Activated naive CD4-positive, alpha-beta T cell treated with anti-CD3 and anti-CD28 coated beads, Interleukin-2, amount 50 U/mL, for 72 hours (primary cell): ENCODE results near the gene WAPL. TPM values are rescaled to one million over a fixed set of nuclear protein-coding genes. Genes with fewer than 3 reads are reported as not detected.

Experiments
- ATAC-seq, 2 donors: fragments of 150-1000 bp; cut with Tn5 transposase; 2 replicates each; pipeline ENCODE4 v1.10.0; 2021; ENCODE audit warnings: mild to moderate bottlenecking in 2 of 2, moderate library complexity in 2 of 2
- DNase-seq, 2 donors: peaks; one replicate each; pipeline ENCODE4 v3.0.0; 2021 to 2022; ENCODE audit warnings: low spot score in 2 of 2
- H3K27ac Mint-ChIP-seq, 2 donors: one replicate each; pipeline ENCODE4 v1.8.0; 2022; ENCODE audit warnings: mild to moderate bottlenecking in 2 of 2, mixed read lengths in 2 of 2
- H3K36me3 Mint-ChIP-seq, 2 donors: one replicate each; pipeline ENCODE4 v1.8.0; 2022; ENCODE audit warnings: mixed read lengths in 2 of 2
- H3K9me3 Mint-ChIP-seq, 2 donors: one replicate each; pipeline ENCODE4 v1.8.0; 2022; ENCODE audit warnings: mixed read lengths in 2 of 2
- total RNA-seq, 2 donors: library from RNA; stranded (reverse); gene quantifications; one replicate each; pipeline ENCODE4 v1.2.3, GENCODE V29; 2022

The WAPL gene
- total RNA-seq, 2 donors from 2014 or later: 46.0 to 46.5 TPM

DNA sequence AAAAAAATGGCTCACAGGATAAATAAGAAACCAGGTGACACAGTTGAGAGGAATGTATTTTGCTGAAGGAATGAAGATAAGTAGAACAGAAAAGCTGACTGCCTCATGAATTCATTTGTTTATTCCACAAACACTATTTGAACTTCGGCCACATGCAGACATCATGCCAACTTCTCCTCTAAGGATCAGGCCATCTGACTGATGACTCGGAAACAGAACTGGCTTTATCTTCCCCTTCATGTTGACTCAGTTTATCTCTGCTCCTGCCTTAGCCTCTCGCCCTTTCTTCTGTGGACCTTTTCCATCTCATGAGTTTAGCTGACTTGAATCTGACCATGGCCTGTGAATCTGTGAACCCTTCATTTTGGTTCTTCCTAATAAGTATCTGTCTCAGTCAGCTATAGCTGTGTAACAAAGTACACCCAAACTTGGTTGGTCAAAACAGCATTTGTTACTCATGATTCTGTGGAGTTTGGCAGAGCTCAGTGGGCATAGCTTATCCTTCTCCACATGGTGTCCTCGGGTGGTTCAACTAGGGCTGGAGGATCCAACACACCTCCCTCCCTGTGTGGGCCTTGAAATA, 111.0 kb downstream of the WAPL start:
- Mint-ChIP-seq H3K9me3 (peaks cover 8 to 10% of the 10 kb centered on the region in 2 donors), H3K36me3 (peaks cover 7 to 11% of the 10 kb centered on the region in 2 donors), H3K27ac (peak overlapping the region in 1 of 2 donors; percentile 81)
- ATAC-seq (peak in 1 of 2 donors; percentile 32), DNase-seq (no peak)

DNA sequence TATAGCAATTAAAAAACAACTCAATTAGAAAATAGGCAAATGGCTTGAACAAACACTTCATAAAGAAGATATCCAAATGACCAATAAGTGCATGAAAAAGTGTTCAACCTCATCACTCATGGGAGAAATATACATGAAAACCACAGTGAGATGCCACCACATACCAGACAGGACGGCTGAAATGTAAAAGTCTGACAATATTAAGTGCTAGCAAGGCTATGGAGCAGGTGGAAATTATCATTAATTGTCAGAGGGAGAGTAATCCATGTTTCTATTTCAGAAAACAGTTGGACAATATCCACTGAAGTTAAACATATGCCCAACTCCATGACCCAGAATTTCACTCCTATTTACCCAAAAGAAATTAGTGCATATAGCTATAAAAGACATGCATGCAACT, 112.4 kb downstream of the WAPL start:
- Mint-ChIP-seq H3K9me3 (peaks cover 7 to 8% of the 10 kb centered on the region in 2 donors), H3K36me3 (peaks cover 7 to 11% of the 10 kb centered on the region in 2 donors), H3K27ac (no peak overlapping the region)
- DNase-seq: no peak
- no peak for ATAC-seq

DNA sequence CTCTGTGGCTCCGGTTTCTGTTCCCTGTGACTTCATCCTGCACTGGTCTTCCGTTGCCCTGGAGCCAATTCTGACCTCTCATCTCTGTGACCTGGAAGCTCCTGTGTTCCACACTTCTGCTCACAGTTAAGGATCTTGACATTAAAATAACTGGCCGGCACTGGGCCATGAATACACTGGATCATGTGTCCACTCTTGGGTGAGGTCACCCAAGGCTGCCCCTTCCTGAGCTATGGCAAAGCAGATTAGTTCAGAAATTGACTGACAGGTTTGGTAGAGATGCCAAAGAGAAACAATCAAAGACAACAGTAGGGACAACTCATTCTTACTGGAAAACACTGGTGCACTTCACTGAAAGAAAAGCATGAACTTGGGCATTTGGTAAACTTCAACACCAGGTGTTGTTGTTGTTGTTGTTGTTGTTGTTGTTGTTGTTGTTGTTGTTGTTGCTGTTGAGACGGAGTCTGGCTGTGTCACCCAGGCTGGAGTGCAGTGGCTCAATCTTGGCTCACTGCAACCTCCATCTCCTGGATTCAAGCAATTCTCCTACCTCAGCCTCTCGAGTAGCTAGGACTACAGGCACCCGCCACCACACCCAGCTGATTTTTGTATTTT, 118.3 kb downstream of the WAPL start:
- ATAC-seq (no peak), DNase-seq (no peak)
- Mint-ChIP-seq H3K9me3 (no peaks in the 10 kb centered on the region), H3K27ac (no peak overlapping the region), H3K36me3 (no peaks in the 10 kb centered on the region)

DNA sequence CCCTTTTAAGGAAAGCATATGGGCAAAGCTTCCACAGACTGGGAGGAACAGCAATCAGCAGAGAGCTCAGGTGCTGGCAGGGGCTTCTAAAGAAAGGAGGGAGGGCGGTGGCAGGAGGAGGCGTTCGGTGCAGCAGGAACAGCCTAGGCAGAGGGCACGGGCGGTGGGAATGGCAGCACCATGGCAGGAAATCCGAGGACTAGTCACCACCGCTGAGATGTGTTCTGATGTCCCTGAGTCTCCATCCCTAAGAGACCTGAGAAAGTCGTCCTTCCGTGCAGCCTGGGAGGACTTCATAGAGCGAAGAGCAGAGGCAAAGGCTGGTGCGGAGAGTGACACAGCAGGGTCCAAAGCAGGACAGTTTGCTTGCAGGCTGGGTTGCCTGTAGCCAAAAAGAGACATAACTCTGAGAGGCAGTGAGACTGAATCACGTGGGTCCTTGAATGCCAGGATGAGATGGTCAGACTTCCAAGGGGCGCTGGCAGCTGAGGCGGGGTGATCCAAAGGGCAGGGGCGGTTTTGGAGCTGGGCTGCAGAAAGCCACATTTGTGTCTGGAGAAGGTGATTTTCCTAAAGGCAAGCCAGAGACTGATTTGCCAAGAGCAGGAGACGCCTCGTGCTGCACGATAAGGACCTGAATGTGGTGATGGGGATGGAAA, 119.2 kb downstream of the WAPL start:
- Mint-ChIP-seq H3K9me3 (no peaks in the 10 kb centered on the region), H3K27ac (peak overlapping the region in 1 of 2 donors; percentile 70), H3K36me3 (no peaks in the 10 kb centered on the region)
- DNase-seq: no peak
- ATAC-seq: no peak

DNA sequence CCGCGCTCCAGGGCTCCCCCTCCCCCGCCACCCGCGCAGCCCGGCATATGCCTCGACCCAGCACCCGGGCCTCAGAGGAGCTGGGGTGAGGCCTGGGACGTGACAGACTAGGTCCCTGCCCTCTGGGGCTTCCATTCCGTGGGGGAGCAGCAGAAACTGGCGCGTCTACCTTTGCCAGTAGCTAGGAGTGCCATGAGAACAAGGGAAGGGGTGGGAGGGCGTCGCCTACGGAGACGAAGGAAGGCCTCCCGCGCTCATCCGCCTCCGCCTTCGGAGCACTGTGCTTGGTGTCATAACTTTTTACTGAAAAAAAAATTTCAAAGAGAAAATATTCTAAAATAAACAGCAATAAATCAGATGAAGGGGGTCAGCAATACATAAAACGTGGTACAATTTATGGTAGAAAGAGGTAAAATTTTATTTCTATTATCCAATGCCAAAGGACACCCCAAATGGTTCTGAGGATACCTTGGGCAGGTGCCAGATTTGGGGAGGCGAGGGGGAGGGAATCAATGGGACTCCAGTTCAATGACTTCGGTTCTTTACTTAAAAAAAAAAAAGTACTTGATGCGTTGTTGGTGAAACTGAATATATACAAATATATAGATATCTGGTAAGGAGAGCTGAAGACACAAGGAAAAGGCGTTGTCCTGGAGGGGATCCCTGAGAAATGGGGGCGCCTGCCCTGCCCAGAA, 119.9 kb downstream of the WAPL start:
- H3K27ac Mint-ChIP-seq: peak overlapping the region; percentile 88 to 94
- no peaks in the 10 kb centered on the region for H3K9me3 Mint-ChIP-seq
- DNase-seq (peak in 1 of 2 donors; percentile 43), ATAC-seq (no peak)
- no peaks in the 10 kb centered on the region for H3K36me3 Mint-ChIP-seq

DNA sequence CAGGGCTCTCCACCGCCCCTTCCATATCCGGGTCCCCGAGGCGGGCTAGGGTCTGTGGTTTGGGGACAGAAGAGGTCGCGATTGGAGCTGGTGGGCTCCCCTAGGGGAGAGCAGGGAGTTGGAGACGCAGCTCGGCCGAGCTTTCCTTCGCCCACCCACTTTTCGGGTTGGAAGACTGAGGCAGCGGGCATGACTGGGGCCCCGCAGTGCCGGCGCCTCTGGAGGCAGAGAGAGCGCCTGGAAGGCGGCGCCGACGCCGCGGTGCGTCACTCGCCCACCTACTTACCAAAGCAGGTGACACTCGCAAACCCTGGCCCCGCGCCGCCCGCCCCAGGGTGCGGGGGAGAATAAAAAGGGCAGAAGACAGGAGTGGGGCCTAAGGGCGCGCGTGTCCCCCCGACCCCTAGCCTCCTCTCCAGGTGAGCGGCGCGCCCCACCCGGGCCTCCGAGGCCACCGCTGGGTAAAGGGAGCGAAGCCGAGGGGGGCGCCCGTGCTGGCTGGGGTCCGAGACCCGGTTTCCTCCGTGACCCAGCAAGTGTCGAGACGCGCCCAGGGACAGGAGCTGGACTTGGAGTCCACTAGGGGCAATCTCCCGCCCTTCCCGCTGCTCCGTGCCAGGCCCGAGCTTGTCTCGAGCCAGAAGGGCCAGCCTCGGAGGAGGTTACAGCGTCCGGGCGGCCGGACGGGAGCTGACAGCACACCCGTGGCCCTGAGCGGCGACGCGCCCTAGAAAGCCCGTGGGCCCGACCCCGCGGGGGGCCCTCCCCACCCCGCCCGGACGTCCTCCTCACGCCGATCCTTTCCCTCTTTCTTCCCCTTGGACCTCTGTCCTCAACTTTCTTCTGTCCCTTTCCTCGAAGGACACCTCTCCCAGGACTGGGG, 120.6 kb downstream of the WAPL start:
- Mint-ChIP-seq H3K36me3 (no peaks in the 10 kb centered on the region), H3K27ac (peak overlapping the region; percentile 87 to 94), H3K9me3 (no peaks in the 10 kb centered on the region)
- peak; percentile 73 to 83 for DNase-seq
- peak; percentile 67 to 76 for ATAC-seq

DNA sequence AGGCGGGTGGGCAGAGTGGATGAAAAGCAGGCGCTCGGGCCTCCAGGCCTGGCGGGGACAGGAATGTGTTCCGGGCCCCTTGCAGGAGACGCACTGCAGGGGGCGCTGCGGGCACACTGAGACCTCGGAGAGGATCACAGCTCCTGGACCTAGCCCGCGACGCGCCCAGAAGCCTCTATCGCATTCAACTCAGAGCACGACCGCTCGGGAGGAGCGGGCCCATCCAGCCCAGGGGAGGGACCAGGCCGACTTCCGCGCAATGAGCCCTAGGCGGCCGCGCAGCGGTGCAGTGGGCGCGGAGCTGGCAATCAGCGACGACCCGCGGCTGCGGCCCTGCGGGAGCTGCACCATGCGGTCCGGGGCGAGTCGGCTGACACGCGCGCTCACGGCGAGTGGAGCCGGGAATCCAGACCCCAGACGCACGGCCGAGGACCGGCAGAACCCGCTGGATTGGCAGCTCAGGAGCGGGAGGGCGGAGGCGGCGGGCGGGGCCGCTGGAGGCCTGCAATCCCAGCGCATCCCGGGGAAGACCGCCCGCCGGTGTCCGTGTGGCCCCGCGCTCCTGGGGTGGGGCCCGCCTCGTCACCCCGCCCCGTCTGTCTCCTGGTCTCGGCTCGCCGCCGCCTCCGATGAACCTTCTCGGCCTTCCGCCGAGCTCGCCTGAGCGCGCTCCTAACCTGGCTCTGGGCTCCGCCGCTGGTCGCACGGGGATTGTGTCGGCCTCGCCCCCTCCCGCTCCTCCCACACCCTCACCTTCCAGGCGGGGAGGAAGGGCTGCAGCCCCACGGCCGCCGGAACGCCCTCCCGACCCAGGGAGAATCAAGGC, 121.5 kb downstream of the WAPL start:
- no peaks in the 10 kb centered on the region for H3K9me3 Mint-ChIP-seq
- no peaks in the 10 kb centered on the region for H3K36me3 Mint-ChIP-seq
- H3K27ac Mint-ChIP-seq: peak overlapping the region; percentile 87 to 94
- DNase-seq (peak; percentile 94 to 97), ATAC-seq (peak; percentile 88 to 92)

DNA sequence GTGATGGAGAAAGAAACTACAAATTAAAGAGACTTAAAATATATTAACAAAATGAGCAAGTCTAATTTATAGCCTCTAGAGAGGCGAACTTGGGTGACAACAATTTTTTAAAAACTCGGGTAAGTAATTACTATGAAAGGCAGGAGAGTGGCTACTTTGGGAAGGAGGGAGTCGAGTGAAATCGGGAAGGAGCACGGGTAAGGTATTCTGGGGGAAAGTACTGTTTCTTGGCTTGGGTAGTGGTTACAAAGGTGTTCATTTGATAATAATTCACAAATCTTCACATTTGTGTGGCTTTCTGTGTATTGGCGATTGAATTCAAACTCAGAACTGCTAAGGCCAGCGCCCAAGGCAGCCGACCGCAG, 122.1 kb downstream of the WAPL start:
- Mint-ChIP-seq H3K36me3 (no peaks in the 10 kb centered on the region), H3K27ac (peak overlapping the region; percentile 84 to 94), H3K9me3 (no peaks in the 10 kb centered on the region)
- no peak for DNase-seq
- ATAC-seq: no peak

DNA sequence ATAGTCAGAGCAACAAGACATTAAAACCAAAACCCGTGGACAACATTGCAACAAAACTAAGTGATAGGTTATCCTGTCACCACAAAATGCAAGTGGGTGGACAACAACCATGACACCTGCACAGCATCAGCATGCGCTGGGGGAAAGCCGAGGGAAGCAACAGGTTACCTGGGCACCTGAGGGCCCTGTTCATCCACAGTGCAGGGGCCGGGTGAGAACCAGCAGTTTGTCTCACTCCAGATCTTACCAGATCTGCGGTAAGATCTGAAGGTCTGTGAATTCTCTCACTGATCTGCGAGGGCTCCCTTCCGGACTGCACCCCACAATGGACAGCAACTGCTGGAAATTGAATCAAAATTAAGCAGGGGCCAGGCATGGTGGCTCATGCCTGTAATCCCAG, 124.5 kb downstream of the WAPL start:
- DNase-seq (no peak), ATAC-seq (no peak)
- H3K27ac Mint-ChIP-seq: no peak overlapping the region
- H3K36me3 Mint-ChIP-seq: no peaks in the 10 kb centered on the region
- H3K9me3 Mint-ChIP-seq: no peaks in the 10 kb centered on the region

DNA sequence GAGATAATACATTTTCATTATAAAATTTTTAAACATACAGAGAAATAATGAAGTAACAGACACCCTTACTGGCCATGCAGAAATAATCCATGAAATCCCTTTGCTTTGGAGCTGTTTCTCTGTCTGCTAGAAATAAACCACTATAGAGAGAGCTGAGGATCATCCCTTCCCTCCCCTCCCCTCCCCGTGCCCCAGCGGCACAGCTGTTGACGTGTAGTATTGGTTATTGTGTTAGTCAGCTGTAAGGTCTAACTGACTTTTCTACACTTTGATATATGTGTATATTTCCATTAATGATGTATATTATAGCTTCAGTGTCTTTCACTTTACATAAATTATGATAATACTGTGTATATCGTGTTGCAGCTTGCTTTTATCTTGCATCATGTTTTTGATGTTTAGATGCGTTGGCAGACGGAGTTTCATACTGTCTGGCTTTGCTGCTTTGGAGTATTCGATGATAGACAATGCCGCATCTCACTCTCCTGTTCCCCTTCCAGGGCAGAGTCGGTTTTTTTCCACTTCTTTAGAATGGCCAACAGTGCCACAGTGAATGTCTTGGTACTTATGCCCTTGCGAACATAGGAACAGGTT, 127.6 kb downstream of the WAPL start:
- DNase-seq: no peak
- ATAC-seq: peak in 1 of 2 donors; percentile 62
- Mint-ChIP-seq H3K36me3 (no peaks in the 10 kb centered on the region), H3K9me3 (no peaks in the 10 kb centered on the region), H3K27ac (no peak overlapping the region)

DNA sequence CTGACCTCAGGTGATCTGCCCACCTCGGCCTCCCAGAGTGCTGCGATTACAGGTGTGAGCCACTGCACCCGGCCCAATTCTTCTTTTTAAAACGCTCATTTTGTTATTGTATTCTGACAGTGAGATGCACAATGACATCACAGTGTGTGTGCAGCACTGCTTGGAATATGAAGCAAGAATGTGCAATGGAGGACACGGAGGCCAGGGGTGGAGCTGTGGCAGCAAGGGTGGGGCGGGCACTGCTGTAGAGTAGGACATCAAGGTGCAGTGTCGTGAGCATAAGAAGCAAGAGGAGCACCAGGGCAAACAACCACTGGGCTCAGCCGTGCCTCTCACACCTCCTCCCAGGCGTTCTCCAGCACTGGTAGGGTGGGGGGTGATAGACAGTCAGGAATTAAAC, 128.2 kb downstream of the WAPL start:
- no peaks in the 10 kb centered on the region for H3K36me3 Mint-ChIP-seq
- H3K9me3 Mint-ChIP-seq: no peaks in the 10 kb centered on the region
- H3K27ac Mint-ChIP-seq: no peak overlapping the region
- ATAC-seq: peak in 1 of 2 donors; percentile 26
- no peak for DNase-seq

DNA sequence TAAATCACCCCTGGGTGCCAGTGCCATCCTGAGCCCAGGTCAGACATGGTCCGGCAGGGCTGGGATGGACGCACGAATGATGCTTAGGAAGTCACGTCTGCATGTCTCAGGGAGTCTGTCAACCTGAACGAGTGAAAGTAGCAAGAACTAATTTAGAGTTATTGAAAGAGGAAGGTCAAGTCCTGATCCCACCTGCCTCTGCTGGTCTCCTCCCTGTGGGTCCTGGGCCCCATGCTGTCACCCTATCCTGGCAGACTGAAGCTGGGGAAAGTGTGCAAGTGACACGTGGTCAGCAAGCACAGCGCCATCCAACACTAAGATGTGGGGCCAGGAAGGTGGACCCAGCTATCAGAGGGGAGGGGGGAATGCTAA, 128.9 kb downstream of the WAPL start:
- H3K9me3 Mint-ChIP-seq: no peaks in the 10 kb centered on the region
- no peak for DNase-seq
- H3K36me3 Mint-ChIP-seq: no peaks in the 10 kb centered on the region
- no peak for ATAC-seq
- H3K27ac Mint-ChIP-seq: no peak overlapping the region

DNA sequence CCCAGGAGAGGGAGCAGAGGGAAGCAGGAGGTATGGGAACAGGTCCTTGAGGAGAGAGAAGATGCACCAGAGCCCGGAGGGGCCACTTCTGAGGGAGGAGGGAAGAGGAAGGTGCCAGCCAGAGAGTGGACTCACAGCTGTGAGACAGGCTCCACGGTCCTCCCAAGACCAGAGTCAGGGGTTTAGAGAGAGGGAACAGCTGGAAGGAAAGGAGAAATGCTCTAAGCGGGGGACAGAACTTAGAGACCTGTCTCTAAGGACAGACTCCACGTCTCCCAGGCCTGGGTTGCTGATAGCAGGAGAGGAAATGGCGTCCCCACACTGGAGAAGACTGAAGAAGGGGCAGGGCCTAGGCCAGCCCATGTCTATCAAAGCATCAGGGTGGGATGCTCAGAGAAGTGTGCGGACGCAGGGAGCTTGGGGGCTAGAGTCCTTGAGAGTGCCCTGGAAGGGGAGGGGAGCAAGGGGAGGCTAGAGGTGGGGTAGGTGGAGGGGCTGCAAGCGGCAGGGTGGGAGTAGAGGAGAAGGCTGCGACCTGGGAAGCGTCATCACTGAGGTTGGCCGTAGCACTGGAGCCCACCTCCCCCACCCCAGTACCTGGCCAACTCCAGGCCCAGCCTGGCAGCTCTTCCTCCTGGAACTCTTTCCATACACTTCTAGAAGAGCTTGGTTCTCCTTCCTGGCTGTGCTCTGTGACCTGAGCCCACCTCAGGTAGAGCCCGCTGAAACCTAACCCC, 129.4 kb downstream of the WAPL start:
- H3K27ac Mint-ChIP-seq: peak overlapping the region in 1 of 2 donors; percentile 38
- ATAC-seq: no peak

DNA sequence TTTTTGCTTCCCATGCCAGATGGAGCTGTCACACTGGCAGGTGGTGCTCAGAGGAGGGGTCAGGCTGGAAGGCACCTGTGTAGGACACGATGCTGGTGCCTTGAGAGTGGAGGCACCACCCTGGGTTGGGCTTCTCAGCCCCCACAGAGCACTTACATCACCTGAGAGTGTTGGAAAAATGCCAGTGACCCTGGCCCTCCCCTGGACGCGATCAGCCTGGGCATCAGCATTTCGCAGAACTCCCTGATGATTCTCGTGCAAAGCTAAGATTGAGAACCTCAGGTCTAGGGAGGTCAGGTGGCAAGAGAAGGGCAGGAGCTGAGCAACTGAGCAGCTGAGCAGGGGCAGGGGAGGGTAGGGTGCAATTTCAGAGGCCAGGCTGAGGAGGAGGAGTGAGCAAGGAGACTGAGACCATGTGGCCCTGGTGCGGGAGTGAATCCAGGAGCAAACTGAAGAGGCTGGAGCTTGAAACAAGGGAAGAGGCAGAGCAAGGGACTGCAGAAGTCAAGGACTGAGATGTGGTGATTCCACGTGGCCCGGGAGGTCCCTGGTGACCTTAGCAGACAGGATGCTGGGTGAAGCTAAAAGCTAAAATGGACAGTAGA, 130.3 kb downstream of the WAPL start:
- no peaks in the 10 kb centered on the region for H3K9me3 Mint-ChIP-seq

More for the DNA sequence above, 129.4 kb downstream of the WAPL start:
- no peaks in the 10 kb centered on the region for H3K9me3 Mint-ChIP-seq
- H3K36me3 Mint-ChIP-seq: no peaks in the 10 kb centered on the region
- no peak for DNase-seq

More for the DNA sequence above, 130.3 kb downstream of the WAPL start:
- no peak for ATAC-seq
- H3K27ac Mint-ChIP-seq: peak overlapping the region in 1 of 2 donors; percentile 17
- no peak for DNase-seq
- H3K36me3 Mint-ChIP-seq: no peaks in the 10 kb centered on the region
